B cell (primary cell): ENCODE measurements around the gene ADD3. TPM values are rescaled to one million over a fixed set of nuclear protein-coding genes. Genes with fewer than 3 reads are reported as not detected.

Experiments
- ATAC-seq: fragments of 200-7000 bp; cut with Tn5 transposase; one replicate; pipeline ENCODE4 v1.10.0; 2021; ENCODE audit warnings: low read depth, mild to moderate bottlenecking, moderate number of reproducible peaks, moderate library complexity
- CTCF ChIA-PET: fragments of 350-600 bp; sonication (Branson Sonifier 250); formaldehyde crosslinking; loops from one replicate; lab custom pipeline; 2021; ENCODE audit warnings: antibody characterized with exemption, inconsistent platforms; lab: Charles Lee
- POLR2A ChIA-PET: fragments of 350-600 bp; sonication (Branson Sonifier 250); formaldehyde crosslinking; loops from one replicate; lab custom pipeline; 2021; ENCODE audit warnings: antibody characterized with exemption; lab: Charles Lee
- DNase-seq: peaks from one replicate; pipeline ENCODE4 v3.0.0; 2013
- H2AFZ ChIP-seq: 2 replicates; pipeline ENCODE4 v1.6.1; 2012; ENCODE audit warnings: mild to moderate bottlenecking, low read depth, low read length; ENCODE audit not compliant: insufficient read depth, poor library complexity, severe bottlenecking
- H3K27ac ChIP-seq, 2 donors: 1 replicate in 1 of 2; 2 replicates in 1 of 2; pipeline ENCODE4 v1.5.1; 2012 to 2013; ENCODE audit warnings: low read length in 2 of 2, mild to moderate bottlenecking in 2 of 2, moderate library complexity in 1 of 2
- H3K27me3 ChIP-seq, 4 experiments: fragments of 200-600 bp in 1 of 4; sonication (generic) in 1 of 4; replicated peaks in 1 of 4; 1 replicate in 2 of 4; 2 replicates in 2 of 4; pipeline versions ENCODE4 v1.6.1 to v1.7.0; 2013 to 2016; ENCODE audit warnings: low read length in 3 of 4, mild to moderate bottlenecking in 2 of 4, mixed read lengths in 1 of 4, moderate library complexity in 1 of 4; ENCODE audit not compliant: insufficient read depth in 4 of 4, control insufficient read depth in 3 of 4; ENCODE audit errors: control extremely low read depth in 1 of 4
- H3K36me3 ChIP-seq, 2 experiments: replicated peaks in 1 of 2; 1 replicate in 1 of 2; 2 replicates in 1 of 2; pipeline versions ENCODE4 v1.6.1 to v1.7.1; 2013; ENCODE audit warnings: low read length in 1 of 2; ENCODE audit not compliant: insufficient read depth in 2 of 2, control insufficient read depth in 1 of 2; ENCODE audit errors: control extremely low read depth in 1 of 2, extremely low read depth in 1 of 2
- H3K4me1 ChIP-seq, 2 donors: fragments of 200-600 bp in 1 of 2; sonication (generic) in 1 of 2; 1 replicate in 1 of 2; 2 replicates in 1 of 2; pipeline versions ENCODE4 v1.5.1 to v1.6.1; 2013 to 2017; ENCODE audit warnings: low read length in 2 of 2; ENCODE audit not compliant: control insufficient read depth in 2 of 2, insufficient read depth in 2 of 2
- H3K4me2 ChIP-seq: replicated peaks from 2 replicates; pipeline ENCODE3; 2012; ENCODE audit warnings: mild to moderate bottlenecking, low read depth, low read length; ENCODE audit not compliant: poor library complexity, severe bottlenecking
- H3K4me3 ChIP-seq, 5 experiments: fragments of 200-600 bp in 1 of 5; sonication (generic) in 1 of 5; 1 replicate in 3 of 5; 2 replicates in 2 of 5; pipeline versions ENCODE4 v1.5.1 to v1.7.0; 2011 to 2016; ENCODE audit warnings: low read length in 4 of 5, mild to moderate bottlenecking in 4 of 5, low read depth in 2 of 5, control low read depth in 1 of 5, moderate library complexity in 1 of 5; ENCODE audit not compliant: insufficient read depth in 1 of 5; ENCODE audit errors: control extremely low read depth in 1 of 5, extremely low read depth in 1 of 5
- H3K79me2 ChIP-seq: fragments of 200-600 bp; sonication (generic); one replicate; pipeline ENCODE4 v1.6.0; 2016; ENCODE audit warnings: low read length; ENCODE audit not compliant: control insufficient read depth, insufficient read depth
- H3K9ac ChIP-seq: fragments of 200-600 bp; sonication (generic); 2 replicates; pipeline ENCODE4 v1.6.1; 2017; ENCODE audit warnings: mild to moderate bottlenecking, low read length, moderate library complexity
- H3K9me3 ChIP-seq, 3 donors: one replicate each; pipeline versions ENCODE4 v1.6.1 to v1.7.1; 2013; ENCODE audit warnings: low read length in 2 of 3; ENCODE audit not compliant: control insufficient read depth in 2 of 3, insufficient read depth in 1 of 3; ENCODE audit errors: control extremely low read depth in 1 of 3
- H4K20me1 ChIP-seq: 2 replicates; pipeline ENCODE4 v1.6.0; 2012; ENCODE audit warnings: mild to moderate bottlenecking, low read length; ENCODE audit not compliant: insufficient read depth, control insufficient read depth, poor library complexity, severe bottlenecking
- H3K27ac Mint-ChIP-seq: one replicate; pipeline ENCODE4 v1.8.0; 2021; ENCODE audit warnings: mixed read lengths
- H3K27me3 Mint-ChIP-seq: one replicate; pipeline ENCODE4 v1.8.0; 2021; ENCODE audit warnings: mixed read lengths
- H3K4me1 Mint-ChIP-seq: one replicate; pipeline ENCODE4 v1.8.0; 2021; ENCODE audit warnings: mixed read lengths
- H3K4me3 Mint-ChIP-seq: one replicate; pipeline ENCODE4 v1.8.0; 2021; ENCODE audit warnings: mixed read lengths
- H3K9me3 Mint-ChIP-seq: one replicate; pipeline ENCODE4 v1.8.0; 2022; ENCODE audit warnings: mixed read lengths; ENCODE audit not compliant: insufficient read depth
- CTCF ChIP-seq: fragments of 200-600 bp; IDR thresholded peaks from one replicate; pipeline ENCODE4 v1.8.0; 2022; ENCODE audit warnings: antibody characterized with exemption, mild to moderate bottlenecking
- EZH2 ChIP-seq: IDR thresholded peaks from 2 replicates; pipeline ENCODE4 v1.6.1; 2012; ENCODE audit warnings: borderline replicate concordance, low read depth, mild to moderate bottlenecking, moderate library complexity, low read length; ENCODE audit not compliant: insufficient read depth, poor library complexity, severe bottlenecking
- WGBS: methylation state at CpG from one replicate; pipeline ENCODE4 v1.1.5; 2013; ENCODE audit warnings: missing lambda C conversion rate; ENCODE audit not compliant: insufficient coverage; 5-methylcytosine and 5-hydroxymethylcytosine counted together
- intact Hi-C: fragments of 100-400 bp; cut with micrococcal nuclease; formaldehyde crosslinking; loops from one replicate; pipeline ENCODE4 v1.10.0; 2022
- polyA plus RNA-seq: library from polyadenylated mRNA; depleted of rRNA; stranded (reverse); fragments of >200 nt; gene quantifications from 2 replicates; pipeline ENCODE4 v1.2.3, GENCODE V29; 2012
- total RNA-seq, 2 donors: library from RNA; stranded (reverse); fragments of 120-200 nt in 1 of 2; gene quantifications; 1 replicate in 1 of 2; 2 replicates in 1 of 2; pipeline versions ENCODE4 v1.2.3 to v1.2.4, GENCODE V29; 2013 to 2022

Gene ADD3
- total and polyA plus RNA-seq, 2 donors (not counting 1 experiment from before 2014, with no cell fraction given) = 156 to 185 TPM

- Histone ChIP-seq H3K27me3 (no peaks in the 10 kb centered on the region), H2AFZ (peak overlapping the region; percentile 38), H3K4me3 (peak overlapping the region in 1 of 5 experiments; percentile 0), H3K27ac (peak overlapping the region; percentile 14 to 54), H4K20me1 (no peaks in the 10 kb centered on the region), H3K9me3 (no peaks in the 10 kb centered on the region), H3K4me2 (peak overlapping the region; percentile 28), H3K9ac (no peak overlapping the region), H3K36me3 (peaks cover 0 to 8% of the 10 kb centered on the region in 2 experiments), H3K4me1 (peaks cover 39 to 57% of the 10 kb centered on the region in 2 donors), H3K79me2 (peaks cover 99% of the 10 kb centered on the region)
- intact Hi-C loops = no loop called here
- WGBS = 29% methylated on average over 2 of the region's 3 CpGs
- POLR2A ChIA-PET = interaction anchor here (0.5 kb wide), 1 partner anchor 17 kb away, joined by 3 read pairs; no protein-coding TSS in a partner anchor
- H3K27ac Mint-ChIP-seq = peak overlapping the region; percentile 84
- no peaks in the 10 kb centered on the region for H3K27me3 Mint-ChIP-seq
- no peaks in the 10 kb centered on the region for H3K9me3 Mint-ChIP-seq
- peaks cover 77% of the 10 kb centered on the region for H3K4me1 Mint-ChIP-seq
- CTCF ChIA-PET = interaction anchor here (2.4 kb wide), 1 partner anchor 13 kb away, joined by 7 read pairs; no protein-coding TSS in a partner anchor
- H3K4me3 Mint-ChIP-seq = peak overlapping the region; percentile 66
- TF ChIP-seq CTCF (no peak), EZH2 (no peak)
- no peak for ATAC-seq
- peak; percentile 26 for DNase-seq
Measured at GRCh38 chr10:110081911-110082310, 74.1 kb downstream of the ADD3 start.

GRCh38 chr10:110083884-110084283, 76.1 kb downstream of the ADD3 start:
- Mint-ChIP-seq H3K27ac (peak overlapping the region; percentile 17), H3K4me3 (no peak overlapping the region), H3K9me3 (no peaks in the 10 kb centered on the region), H3K27me3 (no peaks in the 10 kb centered on the region), H3K4me1 (peaks cover 76% of the 10 kb centered on the region)
- Histone ChIP-seq H3K4me1 (peaks cover 34 to 42% of the 10 kb centered on the region in 2 donors), H3K79me2 (peaks cover 100% of the 10 kb centered on the region), H3K4me3 (no peak overlapping the region), H3K36me3 (peaks cover 0 to 8% of the 10 kb centered on the region in 2 experiments), H2AFZ (no peak overlapping the region), H3K27me3 (no peaks in the 10 kb centered on the region), H4K20me1 (no peaks in the 10 kb centered on the region), H3K9me3 (no peaks in the 10 kb centered on the region), H3K9ac (no peak overlapping the region), H3K27ac (peak overlapping the region in 1 of 2 donors; percentile 75), H3K4me2 (no peak overlapping the region)
- CTCF ChIA-PET = interaction anchor here (0.9 to 2.4 kb wide), 3 partner anchors 13 to 200 kb away, joined by 3 to 7 read pairs (median 6); no protein-coding TSS in a partner anchor
- intact Hi-C loops = no loop called here
- POLR2A ChIA-PET = no interaction called here
- DNase-seq (no peak), ATAC-seq (no peak)
- TF ChIP-seq EZH2 = no peak
- no peak for TF ChIP-seq CTCF
